SU-DHL-6 (cell line): ENCODE results near the gene LRRC43.
A peak's percentile ranks its signal among the peaks of the same experiment; 100 is the strongest.

Experiments used
- H2AFZ ChIP-seq: fragments of 200-600 bp; sonication (generic); 2 replicates; pipeline ENCODE4 v1.6.1; 2014; ENCODE audit warnings: low read depth, mild to moderate bottlenecking, moderate library complexity, mixed read lengths, antibody characterized with exemption, low read length; ENCODE audit not compliant: severe bottlenecking
- H3F3A ChIP-seq: fragments of 200-600 bp; shearing (Covaris generic); 2 replicates; pipeline ENCODE4 v1.6.0; 2016; ENCODE audit warnings: antibody characterized with exemption, mild to moderate bottlenecking; ENCODE audit not compliant: insufficient read depth
- H3K27ac ChIP-seq: fragments of 200-600 bp; sonication (generic); 2 replicates; pipeline ENCODE4 v1.5.1; 2016; ENCODE audit warnings: low read depth, mild to moderate bottlenecking, low read length, moderate library complexity, mixed read lengths
- H3K27me3 ChIP-seq: fragments of 200-600 bp; sonication (generic), shearing (Covaris generic); 2 replicates; pipeline ENCODE4 v1.6.0; 2014; ENCODE audit warnings: mild to moderate bottlenecking, low read length
- H3K36me3 ChIP-seq: fragments of 200-600 bp; sonication (generic); 2 replicates; pipeline ENCODE4 v1.6.1; 2014; ENCODE audit warnings: mild to moderate bottlenecking, low read length, mixed read lengths
- H3K4me2 ChIP-seq: fragments of 300-600, 200-600 bp; shearing (Covaris generic), sonication (generic); 2 replicates; pipeline ENCODE4 v1.6.0; 2014; ENCODE audit warnings: low read length, low read depth, mild to moderate bottlenecking; ENCODE audit not compliant: poor library complexity, severe bottlenecking
- H3K4me3 ChIP-seq: fragments of 200-600 bp; sonication (generic); 2 replicates; pipeline ENCODE4 v1.5.1; 2014; ENCODE audit warnings: antibody characterized with exemption, low read length, mild to moderate bottlenecking, mixed read lengths; ENCODE audit not compliant: insufficient read depth, poor library complexity, severe bottlenecking
- H3K79me2 ChIP-seq: fragments of 200-600 bp; sonication (generic); 2 replicates; pipeline ENCODE4 v1.6.1; 2014; ENCODE audit warnings: mild to moderate bottlenecking, low read length, moderate library complexity; ENCODE audit not compliant: insufficient read depth
- H3K9ac ChIP-seq: fragments of 200-600 bp; sonication (generic); 2 replicates; pipeline ENCODE4 v1.7.0; 2014; ENCODE audit warnings: mild to moderate bottlenecking, low read length
- H3K9me2 ChIP-seq: fragments of 200-600 bp; sonication (generic); replicated peaks from 2 replicates; pipeline ENCODE4 v1.6.1; 2014; ENCODE audit warnings: low read length; ENCODE audit not compliant: insufficient read depth
- H3K9me3 ChIP-seq: fragments of 200-600 bp; sonication (generic); 2 replicates; pipeline ENCODE4 v1.6.1; 2014; ENCODE audit warnings: low read length, mixed read lengths; ENCODE audit not compliant: insufficient read depth
- H4K20me1 ChIP-seq: fragments of 200-600 bp; sonication (generic); 2 replicates; pipeline ENCODE4 v1.6.1; 2014; ENCODE audit warnings: low read depth, mild to moderate bottlenecking, antibody characterized with exemption, low read length, moderate library complexity, mixed read lengths
- CTCF ChIP-seq: fragments of 200-600 bp; sonication (generic); IDR thresholded peaks from one replicate; pipeline ENCODE4 v1.5.1; 2017; ENCODE audit warnings: antibody characterized with exemption, mild to moderate bottlenecking, low read length, moderate library complexity; ENCODE audit not compliant: insufficient read depth, poor library complexity, severe bottlenecking
- EZH2phosphoT487 ChIP-seq: fragments of 200-600 bp; sonication (generic), shearing (Covaris generic); conservative IDR thresholded peaks from 2 replicates; pipeline ENCODE4 v1.6.1; 2018; ENCODE audit warnings: mild to moderate bottlenecking, antibody characterized with exemption, low read length, moderate library complexity, mixed read lengths

The LRRC43 gene

GRCh38 chr12:122204167-122205052 lies 21.5 kb downstream of the LRRC43 start:
- peak overlapping the region; percentile 75 for H3K4me2 ChIP-seq
- 0 out of 2 replicates have a peak, but pooled peaks cover 4% of the 10 kb centered on the region for H3K36me3 ChIP-seq
- no peaks in the 10 kb centered on the region for H3K79me2 ChIP-seq
- no peak overlapping the region for H3K4me3 ChIP-seq
- H3K27ac ChIP-seq: no peak overlapping the region
- no peaks in the 10 kb centered on the region for H3K9me3 ChIP-seq
- 0 out of 2 replicates have a peak overlapping the region, but pooled peaks have one; percentile 44 for H3K9ac ChIP-seq
- no peaks in the 10 kb centered on the region for H4K20me1 ChIP-seq
- TF ChIP-seq CTCF: no peak
- TF ChIP-seq EZH2phosphoT487: no peak
- no peak overlapping the region for H2AFZ ChIP-seq
- H3K27me3 ChIP-seq: no peaks in the 10 kb centered on the region
- no peaks in the 10 kb centered on the region; the same call in 1 of the 2 replicates for H3F3A ChIP-seq
- no peaks in the 10 kb centered on the region for H3K9me2 ChIP-seq

GRCh38 chr12:122205053-122205925 lies 22.4 kb downstream of the LRRC43 start:
- Histone ChIP-seq H3K4me2 (no peak overlapping the region), H3K27me3 (no peaks in the 10 kb centered on the region), H3F3A (no peaks in the 10 kb centered on the region; the same call in 1 of the 2 replicates), H3K9me2 (no peaks in the 10 kb centered on the region), H3K79me2 (no peaks in the 10 kb centered on the region), H3K27ac (no peak overlapping the region), H3K4me3 (no peak overlapping the region), H4K20me1 (no peaks in the 10 kb centered on the region), H3K9ac (no peak overlapping the region), H3K36me3 (peaks cover 9% of the 10 kb centered on the region; the same call in 1 of the 2 replicates), H2AFZ (no peak overlapping the region), H3K9me3 (no peaks in the 10 kb centered on the region)
- TF ChIP-seq CTCF (no peak), EZH2phosphoT487 (no peak)

- TF ChIP-seq CTCF (no peak), EZH2phosphoT487 (no peak)
- no peaks in the 10 kb centered on the region; the same call in 1 of the 2 replicates for H3F3A ChIP-seq
- H3K27ac ChIP-seq: no peak overlapping the region
- no peaks in the 10 kb centered on the region for H3K27me3 ChIP-seq
- no peak overlapping the region for H2AFZ ChIP-seq
- no peaks in the 10 kb centered on the region for H3K9me3 ChIP-seq
- H3K79me2 ChIP-seq: no peaks in the 10 kb centered on the region
- H3K36me3 ChIP-seq: peaks cover 9% of the 10 kb centered on the region; the same call in 1 of the 2 replicates
- H4K20me1 ChIP-seq: no peaks in the 10 kb centered on the region
- no peak overlapping the region for H3K9ac ChIP-seq
- no peak overlapping the region for H3K4me2 ChIP-seq
- H3K9me2 ChIP-seq: no peaks in the 10 kb centered on the region
- no peak overlapping the region for H3K4me3 ChIP-seq
These were observed 23.4 kb downstream of the LRRC43 start for GRCh38 chr12:122206111-122206881.
